MG63 (cell line): ENCODE measurements around the gene GALNT14. TPM values are rescaled to one million over a fixed set of nuclear protein-coding genes. Genes with fewer than 3 reads are reported as not detected.

Experiments used
- DNase-seq: peaks from one replicate; pipeline ENCODE4 v3.0.0-alpha.2; 2020
- H3K27me3 ChIP-seq: fragments of 250-450 bp; sonication (Bioruptor Pico); 2 replicates; pipeline ENCODE4 v1.5.1; 2020; ENCODE audit warnings: mild to moderate bottlenecking, moderate library complexity
- H3K36me3 ChIP-seq: fragments of 250-450 bp; sonication (Bioruptor Pico); 2 replicates; pipeline ENCODE4 v1.5.1; 2020; ENCODE audit warnings: mild to moderate bottlenecking, moderate library complexity
- H3K4me3 ChIP-seq: fragments of 250-450 bp; sonication (Bioruptor Pico); 2 replicates; pipeline ENCODE4 v1.5.1; 2020; ENCODE audit warnings: mild to moderate bottlenecking, moderate library complexity
- H3K9me3 ChIP-seq: fragments of 250-450 bp; sonication (Bioruptor Pico); 2 replicates; pipeline ENCODE4 v1.5.1; 2020; ENCODE audit warnings: mild to moderate bottlenecking, moderate library complexity
- total RNA-seq: library from RNA; depleted of rRNA; stranded (reverse); fragments of >200 nt; shearing (Covaris generic); gene quantifications from 2 replicates; pipeline ENCODE4 v1.2.3, GENCODE V29; 2014; ENCODE audit warnings: low replicate concordance

GALNT14 gene
- total RNA-seq, 1 experiment from 2014 or later = 3.9 TPM

- H3K27me3 ChIP-seq = no peaks in the 10 kb centered on the region
- no peaks in the 10 kb centered on the region for H3K36me3 ChIP-seq
- H3K9me3 ChIP-seq = no peaks in the 10 kb centered on the region
- DNase-seq = no peak
- H3K4me3 ChIP-seq = no peak overlapping the region
Measured at GRCh38 chr2:31109633-31110192, 28.5 kb downstream of the GALNT14 start.

GRCh38 chr2:31108561-31109286 is 29.5 kb downstream of the GALNT14 start:
- Histone ChIP-seq H3K36me3 (no peaks in the 10 kb centered on the region), H3K9me3 (no peaks in the 10 kb centered on the region), H3K4me3 (no peak overlapping the region), H3K27me3 (no peaks in the 10 kb centered on the region)
- no peak for DNase-seq

- no peaks in the 10 kb centered on the region for H3K9me3 ChIP-seq
- H3K36me3 ChIP-seq = no peaks in the 10 kb centered on the region
- H3K4me3 ChIP-seq = no peak overlapping the region
- H3K27me3 ChIP-seq = no peaks in the 10 kb centered on the region
- DNase-seq = no peak
Measured at GRCh38 chr2:31107591-31108300, 30.5 kb downstream of the GALNT14 start.

GRCh38 chr2:31101701-31102100 is 36.5 kb downstream of the GALNT14 start:
- H3K4me3 ChIP-seq = no peak overlapping the region
- no peaks in the 10 kb centered on the region for H3K9me3 ChIP-seq
- no peaks in the 10 kb centered on the region for H3K27me3 ChIP-seq
- no peaks in the 10 kb centered on the region for H3K36me3 ChIP-seq
- no peak for DNase-seq

GRCh38 chr2:31097962-31098613 is 40.2 kb downstream of the GALNT14 start:
- H3K36me3 ChIP-seq = no peaks in the 10 kb centered on the region
- no peak overlapping the region for H3K4me3 ChIP-seq
- DNase-seq = no peak
- H3K9me3 ChIP-seq = no peaks in the 10 kb centered on the region
- H3K27me3 ChIP-seq = no peaks in the 10 kb centered on the region

- Histone ChIP-seq H3K9me3 (no peaks in the 10 kb centered on the region), H3K27me3 (no peaks in the 10 kb centered on the region), H3K36me3 (no peaks in the 10 kb centered on the region), H3K4me3 (no peak overlapping the region)
- no peak for DNase-seq
Measured at GRCh38 chr2:31090188-31090587, 48.1 kb downstream of the GALNT14 start.

GRCh38 chr2:31089645-31090044 is 48.6 kb downstream of the GALNT14 start:
- no peak for DNase-seq
- no peaks in the 10 kb centered on the region for H3K36me3 ChIP-seq
- no peak overlapping the region for H3K4me3 ChIP-seq
- H3K9me3 ChIP-seq = no peaks in the 10 kb centered on the region
- no peaks in the 10 kb centered on the region for H3K27me3 ChIP-seq

GRCh38 chr2:31088504-31089195 is 49.6 kb downstream of the GALNT14 start:
- H3K36me3 ChIP-seq = no peaks in the 10 kb centered on the region
- no peak overlapping the region for H3K4me3 ChIP-seq
- no peaks in the 10 kb centered on the region for H3K27me3 ChIP-seq
- DNase-seq = no peak
- no peaks in the 10 kb centered on the region for H3K9me3 ChIP-seq

GRCh38 chr2:31087491-31087890 is 50.7 kb downstream of the GALNT14 start:
- H3K4me3 ChIP-seq = no peak overlapping the region
- no peak for DNase-seq
- no peaks in the 10 kb centered on the region for H3K27me3 ChIP-seq
- H3K9me3 ChIP-seq = no peaks in the 10 kb centered on the region
- H3K36me3 ChIP-seq = no peaks in the 10 kb centered on the region

GRCh38 chr2:31086590-31086989 is 51.6 kb downstream of the GALNT14 start:
- Histone ChIP-seq H3K9me3 (no peaks in the 10 kb centered on the region), H3K36me3 (no peaks in the 10 kb centered on the region), H3K27me3 (no peaks in the 10 kb centered on the region), H3K4me3 (no peak overlapping the region)
- DNase-seq = no peak

GRCh38 chr2:31083234-31083993 is 54.8 kb downstream of the GALNT14 start:
- no peak overlapping the region for H3K4me3 ChIP-seq
- DNase-seq = no peak
- H3K36me3 ChIP-seq = no peaks in the 10 kb centered on the region
- no peaks in the 10 kb centered on the region for H3K9me3 ChIP-seq
- no peaks in the 10 kb centered on the region for H3K27me3 ChIP-seq

GRCh38 chr2:31082002-31082401 is 56.2 kb downstream of the GALNT14 start:
- no peak for DNase-seq
- Histone ChIP-seq H3K36me3 (no peaks in the 10 kb centered on the region), H3K4me3 (no peak overlapping the region), H3K27me3 (no peaks in the 10 kb centered on the region), H3K9me3 (no peaks in the 10 kb centered on the region)

- H3K27me3 ChIP-seq = no peaks in the 10 kb centered on the region
- no peaks in the 10 kb centered on the region for H3K9me3 ChIP-seq
- no peak for DNase-seq
- no peak overlapping the region for H3K4me3 ChIP-seq
- H3K36me3 ChIP-seq = no peaks in the 10 kb centered on the region
Measured at GRCh38 chr2:31081492-31081891, 56.7 kb downstream of the GALNT14 start.

- H3K27me3 ChIP-seq = no peaks in the 10 kb centered on the region
- H3K4me3 ChIP-seq = no peak overlapping the region
- no peaks in the 10 kb centered on the region for H3K36me3 ChIP-seq
- no peak for DNase-seq
- H3K9me3 ChIP-seq = no peaks in the 10 kb centered on the region
Measured at GRCh38 chr2:31080361-31080760, 57.9 kb downstream of the GALNT14 start.

- Histone ChIP-seq H3K9me3 (no peaks in the 10 kb centered on the region), H3K4me3 (no peak overlapping the region), H3K27me3 (no peaks in the 10 kb centered on the region), H3K36me3 (no peaks in the 10 kb centered on the region)
- no peak for DNase-seq
Measured at GRCh38 chr2:31079665-31080064, 58.6 kb downstream of the GALNT14 start.

GRCh38 chr2:31078579-31079105 is 59.6 kb downstream of the GALNT14 start:
- DNase-seq = no peak
- no peaks in the 10 kb centered on the region for H3K36me3 ChIP-seq
- H3K9me3 ChIP-seq = no peaks in the 10 kb centered on the region
- no peak overlapping the region for H3K4me3 ChIP-seq
- H3K27me3 ChIP-seq = no peaks in the 10 kb centered on the region
